DND-41 (cell line): ENCODE data around the gene CEP85.

ENCODE experiments used
- ATAC-seq: fragments of 200-7000 bp; cut with Tn5 transposase; 3 replicates; pipeline ENCODE4 v1.9.1; 2021; ENCODE audit warnings: low read depth; ENCODE audit not compliant: insufficient read depth
- DNase-seq: peaks from one replicate; pipeline ENCODE4 v3.0.0-alpha.2; 2020
- H2AFZ ChIP-seq: 2 replicates; pipeline ENCODE4 v1.6.0; 2012; ENCODE audit warnings: low read depth, low read length
- H3K27ac ChIP-seq: 2 replicates; pipeline ENCODE4 v1.5.1; 2012; ENCODE audit warnings: low read length, inconsistent platforms
- H3K27me3 ChIP-seq: fragments of 200-600 bp; sonication (generic); 2 replicates; pipeline ENCODE4 v1.6.0; 2012; ENCODE audit warnings: low read length, mild to moderate bottlenecking, inconsistent platforms; ENCODE audit not compliant: insufficient read depth, poor library complexity
- H3K36me3 ChIP-seq: 2 replicates; pipeline ENCODE4 v1.5.1; 2012; ENCODE audit warnings: low read length, inconsistent platforms; ENCODE audit not compliant: insufficient read depth
- H3K4me1 ChIP-seq: 2 replicates; pipeline ENCODE4 v1.5.1; 2012; ENCODE audit warnings: mild to moderate bottlenecking, low read length; ENCODE audit not compliant: insufficient read depth
- H3K4me2 ChIP-seq: 2 replicates; pipeline ENCODE4 v1.6.0; 2012; ENCODE audit warnings: mild to moderate bottlenecking, moderate library complexity, low read length, inconsistent platforms; ENCODE audit not compliant: insufficient read depth
- H3K4me3 ChIP-seq, 2 experiments: fragments of 200-600 bp in 1 of 2; shearing (Covaris generic) in 1 of 2; 2 replicates each; pipeline ENCODE4 v1.5.1; 2012 to 2016; ENCODE audit warnings: inconsistent platforms in 2 of 2, low read length in 2 of 2, mild to moderate bottlenecking in 2 of 2, low read depth in 1 of 2, moderate library complexity in 1 of 2
- H3K79me2 ChIP-seq: 2 replicates; pipeline ENCODE4 v1.6.0; 2012; ENCODE audit warnings: low read length, inconsistent platforms; ENCODE audit not compliant: insufficient read depth
- H3K9ac ChIP-seq: 2 replicates; pipeline ENCODE4 v1.6.0; 2012; ENCODE audit warnings: low read depth, mild to moderate bottlenecking, inconsistent platforms, low read length, moderate library complexity
- H3K9me3 ChIP-seq: 2 replicates; pipeline ENCODE4 v1.5.1; 2012; ENCODE audit warnings: low read length, moderate library complexity, mild to moderate bottlenecking, inconsistent platforms; ENCODE audit not compliant: insufficient read depth, severe bottlenecking
- H4K20me1 ChIP-seq: 2 replicates; pipeline ENCODE4 v1.6.0; 2012; ENCODE audit warnings: low read length; ENCODE audit not compliant: insufficient read depth
- CTCF ChIP-seq: IDR thresholded peaks from 2 replicates; pipeline ENCODE4 v1.5.1; 2012; ENCODE audit warnings: borderline replicate concordance, low read length, moderate library complexity, mild to moderate bottlenecking; ENCODE audit not compliant: poor library complexity, severe bottlenecking; ENCODE audit errors: extremely low read depth
- EZH2 ChIP-seq: IDR thresholded peaks from 3 replicates; pipeline ENCODE4 v1.6.1; 2012; ENCODE audit warnings: borderline replicate concordance, low read depth, mild to moderate bottlenecking, moderate library complexity, low read length, inconsistent platforms; ENCODE audit not compliant: severe bottlenecking

Gene CEP85

GRCh38 chr1:26277719-26278118 lies 43.7 kb downstream of the CEP85 start:
- Histone ChIP-seq H3K27ac (no peak overlapping the region), H3K79me2 (peaks cover 32% of the 10 kb centered on the region), H3K9ac (no peak overlapping the region), H3K9me3 (no peaks in the 10 kb centered on the region), H2AFZ (no peak overlapping the region), H3K4me3 (no peak overlapping the region), H3K4me1 (peaks cover 45% of the 10 kb centered on the region), H3K27me3 (no peaks in the 10 kb centered on the region), H3K36me3 (peaks cover 74% of the 10 kb centered on the region), H3K4me2 (no peak overlapping the region), H4K20me1 (peaks cover 22% of the 10 kb centered on the region; the same call in 1 of the 2 replicates)
- ATAC-seq: no peak
- TF ChIP-seq CTCF (no peak), EZH2 (no peak)
- DNase-seq: no peak

GRCh38 chr1:26278303-26278702 lies 44.3 kb downstream of the CEP85 start:
- Histone ChIP-seq H3K4me3 (no peak overlapping the region), H3K27ac (no peak overlapping the region), H3K4me2 (peak overlapping the region; percentile 67; the same call in 1 of the 2 replicates), H3K36me3 (peaks cover 73% of the 10 kb centered on the region), H3K9me3 (no peaks in the 10 kb centered on the region), H3K79me2 (peaks cover 32% of the 10 kb centered on the region), H3K9ac (no peak overlapping the region; the same call in 1 of the 2 replicates), H3K4me1 (peaks cover 45% of the 10 kb centered on the region), H2AFZ (no peak overlapping the region), H3K27me3 (no peaks in the 10 kb centered on the region), H4K20me1 (peaks cover 22% of the 10 kb centered on the region; the same call in 1 of the 2 replicates)
- DNase-seq (no peak), ATAC-seq (no peak)
- TF ChIP-seq CTCF: no peak
- no peak for TF ChIP-seq EZH2

GRCh38 chr1:26278724-26279455 lies 44.9 kb downstream of the CEP85 start:
- TF ChIP-seq CTCF (no peak), EZH2 (no peak)
- Histone ChIP-seq H3K36me3 (peaks cover 73% of the 10 kb centered on the region), H3K9ac (peak overlapping the region; percentile 91), H3K79me2 (peaks cover 32% of the 10 kb centered on the region), H3K27me3 (no peaks in the 10 kb centered on the region), H2AFZ (no peak overlapping the region), H3K4me1 (peaks cover 45% of the 10 kb centered on the region), H3K27ac (peak overlapping the region; percentile 72), H3K4me2 (peak overlapping the region; percentile 67), H3K9me3 (no peaks in the 10 kb centered on the region), H4K20me1 (peaks cover 22% of the 10 kb centered on the region; the same call in 1 of the 2 replicates), H3K4me3 (peak overlapping the region; percentile 34 to 74; a peak in 3 of 4 replicates)
- DNase-seq (no peak), ATAC-seq (no peak)
